Stimulated activated CD4-positive, alpha-beta T cell treated with anti-CD3 and anti-CD28 coated beads, TNF-alpha, amount 100 ng/mL, for 24 hours (primary cell): ENCODE measurements around the gene UBR7.
"Not testable (repeated sequence)": the region's sequence is repeated elsewhere in the genome, so short reads cannot be mapped to it uniquely, and the experiment has no call there.

Experiments
- DNase-seq, 3 experiments: peaks; one replicate each; pipeline ENCODE4 v3.0.0-alpha.2; 2020; ENCODE audit warnings: low read depth in 3 of 3

Gene UBR7, protein sequence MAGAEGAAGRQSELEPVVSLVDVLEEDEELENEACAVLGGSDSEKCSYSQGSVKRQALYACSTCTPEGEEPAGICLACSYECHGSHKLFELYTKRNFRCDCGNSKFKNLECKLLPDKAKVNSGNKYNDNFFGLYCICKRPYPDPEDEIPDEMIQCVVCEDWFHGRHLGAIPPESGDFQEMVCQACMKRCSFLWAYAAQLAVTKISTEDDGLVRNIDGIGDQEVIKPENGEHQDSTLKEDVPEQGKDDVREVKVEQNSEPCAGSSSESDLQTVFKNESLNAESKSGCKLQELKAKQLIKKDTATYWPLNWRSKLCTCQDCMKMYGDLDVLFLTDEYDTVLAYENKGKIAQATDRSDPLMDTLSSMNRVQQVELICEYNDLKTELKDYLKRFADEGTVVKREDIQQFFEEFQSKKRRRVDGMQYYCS

DNA sequence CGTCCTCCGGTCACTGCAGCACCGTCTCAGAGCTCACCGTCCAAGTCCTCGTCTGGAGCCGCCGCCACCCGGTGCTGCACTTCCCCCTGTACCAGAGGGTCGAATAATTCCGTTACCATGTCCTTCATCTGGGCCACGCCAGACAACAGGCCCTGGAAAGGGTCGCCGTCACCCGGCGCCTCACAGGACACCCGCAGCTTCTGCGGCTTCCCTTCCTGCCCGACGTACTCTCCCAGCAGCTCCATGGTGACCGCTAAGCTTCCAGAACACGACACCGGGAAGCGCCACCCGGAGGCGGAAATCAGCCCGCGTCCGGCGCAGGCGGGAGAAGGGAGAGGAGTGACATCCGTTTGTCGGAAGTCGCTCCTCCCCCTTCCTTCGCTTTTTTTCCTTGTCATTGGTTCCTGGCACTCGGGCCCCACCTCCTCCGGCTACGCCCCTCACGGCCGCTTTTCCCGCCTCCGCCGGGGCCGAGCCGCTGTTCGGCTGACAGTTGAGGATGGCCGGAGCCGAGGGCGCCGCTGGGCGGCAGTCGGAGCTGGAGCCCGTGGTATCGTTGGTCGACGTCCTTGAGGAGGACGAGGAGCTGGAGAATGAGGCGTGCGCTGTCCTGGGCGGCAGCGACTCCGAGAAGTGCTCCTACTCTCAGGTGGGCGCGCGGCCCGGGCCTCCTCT, at the start of gene UBR7, which contains the start of gene GON7:
Gene UBR7 (plus strand): TSS at position 464 of the 675 bp plus-strand sequence. CDS start 36 bp downstream, at position 500.
Gene GON7 (minus strand): TSS at position 273 of the 675 bp plus-strand sequence. CDS start 28 bp downstream, at position 245.
- DNase-seq: peak; percentile 85 to 90 (median 85)

DNA sequence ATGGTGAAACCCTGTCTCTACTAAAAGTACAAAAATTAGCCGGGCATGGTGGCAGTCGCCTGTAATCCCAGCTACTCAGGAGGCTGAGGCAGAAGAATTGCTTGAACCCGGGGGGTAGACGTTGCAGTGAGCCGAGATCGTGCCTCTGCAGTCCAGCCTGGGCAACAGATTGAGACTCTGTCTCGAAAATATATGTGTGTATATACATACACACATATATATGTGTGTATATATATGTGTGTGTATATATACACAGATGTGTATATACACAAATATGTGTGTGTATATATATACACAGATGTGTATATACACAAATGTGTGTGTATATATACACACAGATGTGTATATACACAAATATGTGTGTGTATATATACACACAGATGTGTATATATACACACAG, 48.7 kb upstream of the UBR7 start:
- DNase-seq: not testable (repeated sequence)

DNA sequence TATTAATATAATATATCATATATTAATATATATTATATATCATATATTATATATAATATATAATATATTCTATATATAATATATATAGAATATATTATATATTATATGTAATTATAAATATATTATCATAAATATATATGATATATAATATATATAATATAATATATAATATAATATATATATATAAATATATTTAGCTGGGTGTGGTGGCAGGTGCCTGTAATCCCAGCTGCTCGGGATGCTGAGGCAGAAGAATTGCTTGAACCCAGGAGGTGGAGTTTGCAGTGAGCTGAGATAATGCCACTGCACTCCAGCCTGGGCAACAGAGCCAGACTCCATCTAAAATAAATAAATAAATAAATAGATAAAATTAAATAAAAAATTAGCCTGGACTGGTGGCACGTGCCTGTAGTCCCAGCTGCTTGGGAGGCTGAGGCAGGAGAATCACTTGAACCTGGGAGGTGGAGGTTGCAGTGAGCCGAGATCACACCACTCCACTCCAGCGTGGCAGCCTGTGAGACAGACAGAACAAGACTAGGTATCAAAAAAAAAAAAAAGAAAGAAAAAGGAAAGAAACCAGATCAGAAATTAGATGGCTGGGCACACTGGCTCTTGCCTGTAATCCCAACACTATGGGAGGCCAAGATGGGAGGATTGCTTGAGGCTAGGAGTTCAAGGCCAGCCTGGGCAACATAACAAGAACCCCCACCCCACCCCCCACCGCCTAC, 47.3 kb upstream of the UBR7 start:
- not testable (repeated sequence) for DNase-seq

DNA sequence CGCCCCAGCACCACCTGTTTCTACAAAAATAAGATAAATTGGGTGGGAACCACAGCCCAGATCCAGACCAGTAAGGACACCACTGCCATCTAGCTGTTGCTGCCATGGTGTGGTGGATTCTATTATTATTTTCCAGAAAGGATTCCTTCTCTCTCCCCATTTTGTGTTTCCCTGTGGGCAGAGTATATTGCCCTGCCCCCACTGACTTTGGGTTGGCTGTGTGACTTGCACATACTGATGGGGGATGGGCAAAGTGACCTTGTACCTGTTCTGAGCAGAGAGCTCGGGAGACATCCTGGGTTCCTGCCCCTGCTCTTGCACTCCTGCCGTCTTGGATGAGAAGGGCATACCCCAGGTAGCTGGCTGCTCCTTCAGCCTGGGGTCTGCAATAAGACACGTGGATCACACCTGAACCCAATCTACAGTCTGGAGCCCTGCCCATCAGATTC, 46.7 kb upstream of the UBR7 start:
- DNase-seq: no peak

DNA sequence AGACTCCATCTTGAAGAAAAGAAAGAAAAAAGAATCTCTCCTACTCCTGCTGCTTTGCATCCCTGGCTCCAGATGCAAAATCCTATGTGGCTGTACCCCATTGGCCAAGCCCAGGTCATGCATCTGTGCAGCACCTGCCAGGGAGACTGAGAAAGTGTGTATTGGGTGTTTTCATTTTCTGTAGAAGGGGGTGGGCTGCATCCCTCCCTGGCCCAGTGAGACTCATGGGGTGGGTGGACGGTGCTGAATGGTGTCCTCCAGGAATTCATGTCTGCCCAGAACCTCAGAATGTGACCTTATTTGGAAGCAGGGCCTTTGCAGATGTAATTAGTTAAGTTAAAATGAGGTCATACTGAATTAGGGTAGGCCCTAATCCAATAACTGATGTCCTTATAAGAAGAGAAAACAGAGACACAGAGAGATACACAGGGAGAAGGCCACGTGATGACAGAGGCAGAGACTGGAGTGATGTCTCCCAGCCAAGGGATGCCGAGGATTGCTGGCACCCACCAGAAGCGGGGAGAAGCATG, 45.6 kb upstream of the UBR7 start:
- no peak for DNase-seq

DNA sequence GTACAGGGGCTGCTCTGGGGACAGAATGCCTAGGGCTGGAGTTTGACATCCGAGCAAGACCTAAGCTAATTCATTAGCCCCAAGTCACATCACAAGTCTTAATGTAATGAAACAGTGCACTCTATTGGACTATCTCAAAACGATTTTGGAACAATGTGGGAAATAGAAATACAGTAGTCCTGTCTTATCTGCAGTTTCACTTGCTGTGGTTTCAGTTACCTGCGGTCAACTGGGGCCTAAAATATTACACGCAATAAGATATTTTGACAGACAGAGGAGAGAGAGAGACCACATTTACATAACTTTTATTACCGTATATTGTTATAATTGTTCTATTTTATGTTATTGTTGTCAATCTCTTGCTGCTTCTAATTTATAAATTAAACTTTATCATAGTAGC, 43.5 kb upstream of the UBR7 start:
- no peak for DNase-seq

DNA sequence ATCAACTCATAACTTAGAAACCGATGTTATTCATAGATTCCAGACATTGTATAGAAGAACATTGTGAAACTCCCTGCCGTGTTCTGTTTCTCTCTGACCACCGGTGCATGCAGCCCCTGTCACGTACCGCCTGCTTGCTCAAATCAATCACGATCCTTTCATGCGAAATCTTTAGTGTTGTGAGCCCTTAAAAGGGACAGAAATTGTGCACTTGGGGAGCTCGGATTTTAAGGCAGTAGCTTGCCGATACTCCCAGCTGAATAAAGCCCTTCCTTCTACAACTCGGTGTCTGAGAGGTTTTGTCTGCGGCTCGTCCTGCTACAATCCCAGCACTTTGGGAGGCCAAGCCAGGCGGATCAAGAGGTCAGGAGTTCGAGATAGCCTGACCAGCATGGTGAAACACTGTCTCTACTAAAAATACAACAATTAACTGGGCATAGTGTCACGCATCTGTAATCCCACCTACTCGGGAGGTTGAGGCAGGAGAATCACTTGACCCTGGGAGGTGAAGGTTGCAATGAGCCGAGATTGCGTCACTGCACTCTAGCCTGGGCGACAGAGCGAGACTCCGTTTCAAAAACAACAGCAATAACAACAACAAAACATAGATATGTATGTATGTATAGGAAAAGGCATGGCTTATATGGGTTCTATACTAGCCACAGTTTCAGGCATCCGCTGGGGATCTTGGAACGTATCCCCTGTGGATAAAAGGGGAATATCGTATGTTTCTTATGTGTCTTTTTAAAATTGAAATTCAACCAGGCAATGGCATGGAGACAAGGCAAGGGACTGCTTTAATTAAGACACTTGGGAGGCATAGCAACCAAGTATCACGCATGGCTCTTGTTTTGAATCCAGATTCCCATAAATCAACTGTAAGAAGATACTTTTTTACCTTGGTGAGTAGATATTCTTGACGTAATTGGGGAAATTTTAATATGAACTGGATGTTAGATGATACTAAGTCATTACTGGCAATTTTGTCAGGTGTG, 41.5 kb upstream of the UBR7 start:
- not testable (repeated sequence) for DNase-seq

DNA sequence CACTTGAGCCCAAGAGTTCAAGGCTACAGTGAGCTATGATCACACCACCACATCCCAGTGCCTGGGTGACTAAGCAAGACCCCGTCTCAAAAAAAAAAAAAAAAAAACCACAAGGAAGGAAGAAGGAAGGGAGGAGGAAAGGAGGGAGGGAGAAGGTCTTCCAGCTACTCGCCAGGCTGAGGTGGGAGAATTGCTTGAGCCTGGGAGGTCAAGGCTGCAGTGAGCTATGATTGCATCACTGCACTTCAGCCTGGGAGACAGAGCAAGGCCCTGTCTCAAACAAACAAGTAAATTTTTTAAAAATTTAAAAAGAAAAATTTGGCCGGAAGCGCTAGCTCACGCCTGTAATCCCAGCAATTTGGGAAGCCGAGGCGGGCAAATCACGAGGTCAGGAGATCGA, 38.4 kb upstream of the UBR7 start:
- DNase-seq: not testable (repeated sequence)

DNA sequence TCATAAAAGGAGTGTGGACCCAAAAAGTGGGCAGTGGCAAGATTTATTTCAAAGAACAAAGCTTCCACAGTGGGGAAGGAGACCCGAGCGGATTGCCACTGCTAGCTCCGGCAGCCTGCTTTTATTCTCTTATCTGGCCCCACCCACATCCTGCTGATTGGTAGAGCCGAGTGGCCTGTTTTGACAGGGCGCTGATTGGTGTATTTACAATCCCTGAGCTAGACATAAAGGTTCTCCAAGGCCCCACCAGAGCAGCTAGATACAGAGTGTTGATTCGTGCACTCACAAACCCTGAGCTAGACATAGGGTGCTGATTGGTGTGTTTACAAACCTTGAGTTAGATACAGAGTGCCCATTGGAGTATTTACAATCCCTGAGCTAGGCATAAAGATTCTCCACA, 37.4 kb upstream of the UBR7 start:
- not testable (repeated sequence) for DNase-seq

DNA sequence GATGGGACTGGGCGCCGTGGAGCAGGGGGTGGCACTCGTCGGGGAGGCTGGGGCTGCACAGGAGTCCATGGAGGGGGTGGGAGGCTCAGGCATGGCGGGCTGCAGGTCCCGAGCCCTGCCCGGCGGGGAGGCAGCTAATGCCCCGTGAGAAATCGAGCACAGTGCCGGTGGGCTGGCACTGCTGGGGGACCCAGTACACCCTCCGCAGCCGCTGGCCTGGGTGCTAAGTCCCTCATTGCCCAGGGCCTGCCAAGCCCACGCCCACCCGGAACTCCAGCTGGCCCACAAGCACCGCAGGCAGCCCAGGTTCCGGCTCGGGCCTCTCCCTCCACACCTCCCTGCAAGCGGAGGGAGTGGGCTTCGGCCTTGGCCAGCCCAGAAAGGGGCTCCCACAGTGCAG, 36.9 kb upstream of the UBR7 start:
- DNase-seq: not testable (repeated sequence)

DNA sequence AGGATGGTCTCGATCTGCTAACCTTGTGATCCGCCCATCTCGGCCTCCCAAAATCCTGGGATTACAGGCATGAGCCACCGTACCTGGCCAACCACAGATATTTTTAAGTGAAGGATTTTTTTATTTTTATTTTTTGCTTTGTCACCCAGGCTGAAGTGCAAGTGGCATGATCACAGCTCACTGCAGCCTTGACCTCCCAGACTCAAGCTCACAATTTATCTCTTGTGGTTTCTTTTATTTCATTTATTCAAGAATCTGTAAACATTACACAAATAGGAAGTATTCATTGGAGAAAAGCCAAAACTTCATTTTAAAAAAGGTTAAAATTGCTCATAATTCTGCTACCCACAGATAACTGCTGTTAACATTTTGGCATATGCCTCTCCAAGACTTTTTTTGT, 35.7 kb upstream of the UBR7 start:
- no peak for DNase-seq

DNA sequence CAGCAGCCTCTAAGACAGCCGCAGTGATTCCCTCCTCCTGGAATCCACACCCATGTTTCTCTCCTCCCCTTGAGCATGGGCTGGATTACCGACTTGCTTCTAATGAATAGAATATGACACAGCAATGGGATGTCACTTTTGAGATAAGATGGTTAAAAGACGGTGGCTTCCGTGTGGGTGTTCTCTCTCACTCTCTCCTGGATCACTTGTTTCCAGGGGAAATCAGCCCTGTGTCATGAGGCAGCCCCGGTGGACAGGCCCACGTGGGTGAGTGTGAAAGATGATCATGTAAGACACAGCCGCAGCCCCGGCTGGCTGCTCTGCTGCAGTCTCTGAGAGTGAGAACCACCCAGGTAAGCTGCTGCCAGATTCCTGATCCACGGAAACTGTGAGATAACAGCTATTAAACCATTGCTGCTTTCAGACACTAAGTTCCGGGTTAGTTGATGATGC, 33.1 kb upstream of the UBR7 start:
- DNase-seq: no peak

DNA sequence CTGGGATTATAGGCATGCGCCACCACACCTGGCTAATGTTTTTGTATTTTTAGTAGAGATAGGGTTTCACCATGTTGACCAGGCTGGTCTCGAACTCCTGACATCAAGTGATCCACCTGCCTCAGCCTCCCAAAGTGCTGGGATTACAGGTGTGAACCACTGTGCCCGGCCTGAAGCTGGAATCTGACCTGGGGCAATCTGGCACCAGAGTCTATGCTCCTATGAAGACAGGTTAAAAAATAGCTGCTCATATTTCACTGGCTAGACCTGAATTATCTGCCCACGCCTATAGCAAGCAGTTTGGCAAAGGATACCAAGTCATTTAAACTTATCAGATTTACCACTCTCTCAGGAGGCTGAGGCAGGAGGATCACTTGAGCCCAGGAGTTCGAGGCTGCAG, 32.3 kb upstream of the UBR7 start:
- DNase-seq: not testable (repeated sequence)

DNA sequence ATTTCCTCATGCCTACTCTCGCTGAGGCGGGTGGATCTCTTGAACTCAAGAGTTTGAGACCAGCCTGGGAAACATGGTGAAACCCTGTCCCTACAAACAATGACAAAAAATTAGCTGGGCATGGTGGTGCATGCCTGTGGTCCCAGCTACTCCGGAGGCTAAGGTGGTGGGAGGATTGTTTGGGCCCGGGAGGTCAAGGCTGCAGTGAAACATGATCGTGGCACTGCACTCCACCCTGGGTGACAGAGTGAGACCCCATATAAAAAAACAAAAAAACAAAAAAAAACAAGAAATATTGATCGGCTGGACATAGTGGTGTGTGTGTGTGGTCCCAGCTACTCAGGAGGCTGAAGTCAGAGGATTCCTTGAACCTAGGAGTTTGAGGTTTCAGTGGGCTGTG, 31.6 kb upstream of the UBR7 start:
- no peak for DNase-seq

DNA sequence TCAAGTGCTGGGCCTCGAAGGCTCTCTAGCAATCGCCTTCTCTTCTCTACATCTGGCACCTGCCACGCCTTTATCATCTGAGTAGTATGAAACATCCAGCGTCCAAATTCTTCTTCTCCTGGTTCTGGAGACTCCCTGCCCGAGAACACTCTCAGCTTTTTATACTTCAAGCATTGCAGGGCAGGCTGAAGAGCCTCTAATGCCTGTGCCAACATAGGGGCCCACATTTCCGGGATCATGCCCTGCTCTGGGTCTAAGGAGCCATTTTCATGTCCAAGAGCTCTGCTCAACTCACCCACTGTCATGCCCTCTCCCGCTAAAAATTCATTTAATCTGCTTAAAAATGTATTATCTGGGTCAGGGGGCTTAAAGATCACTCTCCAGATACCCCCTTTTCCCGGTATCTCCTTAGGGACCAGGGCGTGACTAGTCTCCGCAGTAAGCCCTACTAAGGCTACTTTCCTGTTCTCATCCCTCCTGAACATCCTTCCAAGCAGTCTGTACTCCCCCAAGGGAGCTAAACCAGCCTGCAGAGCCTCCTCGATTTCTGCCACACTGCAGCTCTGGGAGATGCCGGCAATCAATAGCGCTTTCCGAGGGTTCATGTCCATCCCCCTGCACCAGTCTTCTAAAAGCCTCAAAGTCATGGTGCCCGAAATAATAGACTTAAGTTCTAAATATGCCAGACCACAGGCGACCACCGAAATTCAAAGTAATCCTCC, 23.3 kb upstream of the UBR7 start:
- no peak for DNase-seq

DNA sequence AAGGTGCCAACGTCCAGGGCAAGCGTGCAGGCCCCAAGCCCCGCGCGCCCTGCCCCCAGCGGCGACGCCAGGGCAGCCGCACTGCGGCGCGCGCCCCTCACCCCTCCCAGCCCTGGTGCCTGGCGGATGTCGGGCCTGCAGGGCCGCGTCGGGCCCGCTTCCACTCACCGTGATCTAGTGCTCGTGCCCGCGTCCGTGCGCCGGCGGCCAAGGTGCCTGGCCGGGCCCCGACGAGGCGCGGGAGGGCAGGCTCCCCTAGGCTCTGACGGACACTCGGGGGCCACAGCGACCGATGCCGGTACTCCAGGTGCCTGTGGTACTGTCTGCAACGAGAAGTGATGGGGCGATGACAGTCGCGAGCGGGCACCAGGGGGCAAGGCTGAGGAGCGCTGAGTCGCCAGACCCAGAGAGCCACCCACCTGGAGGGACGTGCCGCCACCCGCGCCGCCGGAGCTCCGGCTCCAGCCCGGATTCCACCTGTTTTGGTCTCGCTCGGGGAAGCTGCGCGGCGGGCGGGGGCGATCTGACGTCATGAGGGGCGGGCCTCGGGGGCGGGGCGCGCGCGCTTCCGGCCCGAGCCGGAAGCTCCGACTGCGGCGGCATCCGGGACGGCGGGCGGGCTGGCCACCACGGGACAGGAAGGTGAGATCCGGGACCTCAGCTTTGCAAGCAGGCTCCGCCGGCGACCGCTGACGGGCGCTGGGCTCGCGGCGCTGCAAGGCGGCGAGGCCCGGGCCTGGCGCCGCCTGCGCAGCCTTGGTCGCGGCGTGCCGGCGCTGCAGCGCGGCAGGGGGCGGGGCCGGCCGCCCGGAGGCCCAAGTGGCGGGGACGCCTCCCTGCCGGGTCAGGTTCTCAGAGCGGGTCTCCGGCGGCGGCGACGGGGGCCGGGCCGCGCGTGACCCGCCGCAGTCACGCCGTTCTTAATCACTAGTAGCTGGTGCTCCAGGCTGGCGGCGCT, 22.4 kb upstream of the UBR7 start, which contains the start of the genes LYSET and MOAP1:
Gene LYSET (plus strand): TSS at position 927 of the 958 bp plus-strand sequence. CDS start 89 bp downstream, outside the sequence.
Gene MOAP1 (minus strand): TSS at position 507 of the 958 bp plus-strand sequence. CDS start 655 bp downstream, outside the sequence.
- DNase-seq: peak; percentile 70 to 86 (median 76)

DNA sequence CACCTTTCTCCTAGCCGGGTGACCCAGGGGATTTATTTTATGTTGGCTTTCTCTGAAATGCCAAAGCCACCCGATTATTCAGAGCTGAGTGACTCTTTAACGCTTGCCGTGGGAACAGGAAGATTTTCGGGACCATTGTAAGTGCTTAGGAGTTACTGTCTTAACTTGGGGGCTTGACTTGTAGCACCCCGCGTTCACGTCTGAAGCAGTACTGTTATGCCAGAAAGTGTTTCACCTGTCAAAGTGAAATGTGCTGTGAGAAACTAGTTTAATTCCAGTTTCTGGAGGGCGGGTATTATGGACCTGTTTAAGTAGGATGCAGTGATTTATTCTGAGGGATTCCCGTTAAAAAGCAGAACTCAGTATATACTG, 21.7 kb upstream of the UBR7 start:
- DNase-seq: no peak

DNA sequence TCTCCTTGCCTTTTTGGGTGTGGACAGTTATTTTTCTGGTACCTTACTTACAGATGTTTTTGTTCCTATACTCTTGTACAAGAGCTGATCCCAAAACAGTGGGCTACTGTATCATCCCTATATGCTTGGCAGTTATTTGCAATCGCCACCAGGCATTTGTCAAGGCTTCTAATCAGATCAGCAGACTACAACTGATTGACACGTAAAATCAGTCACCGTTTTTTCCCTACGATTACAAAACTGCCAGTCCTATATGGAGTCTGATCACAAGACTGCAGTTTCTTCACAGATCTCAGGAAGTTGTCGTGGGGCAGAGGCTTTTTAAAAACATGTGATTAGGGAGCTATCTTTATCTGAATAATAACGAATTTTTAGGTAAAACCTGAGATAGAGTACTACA, 20.6 kb upstream of the UBR7 start:
- no peak for DNase-seq

DNA sequence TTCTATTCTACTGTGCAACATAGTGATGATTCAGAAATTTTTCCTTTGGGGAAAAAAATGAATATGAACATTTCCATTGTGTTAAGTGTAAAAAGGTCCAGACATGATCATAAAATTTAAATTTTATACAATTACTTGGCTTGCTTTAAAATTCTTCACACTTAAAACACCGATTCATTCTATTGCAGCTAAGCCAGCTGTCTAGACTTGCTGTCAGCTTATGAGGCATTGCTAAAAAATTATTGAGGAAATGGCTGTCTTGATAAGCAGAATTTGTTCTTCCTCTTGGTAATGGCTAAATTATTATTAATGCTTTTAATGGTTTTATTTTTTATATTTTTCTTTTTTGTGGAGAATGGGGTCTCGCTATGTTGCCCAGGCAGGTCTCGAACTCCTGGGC, 20.1 kb upstream of the UBR7 start:
- DNase-seq: no peak
